Activated CD8-positive, alpha-beta memory T cell treated with anti-CD3 and anti-CD28 coated beads for 4 hours (primary cell): ENCODE measurements around the gene GNL2.
"Not testable (repeated sequence)": the region's sequence is repeated elsewhere in the genome, so short reads cannot be mapped to it uniquely, and the experiment has no call there.

Experiments used
- DNase-seq, 2 donors: peaks; one replicate each; pipeline ENCODE4 v3.0.0-alpha.2; 2020; ENCODE audit warnings: low read depth in 2 of 2

The GNL2 gene

DNA sequence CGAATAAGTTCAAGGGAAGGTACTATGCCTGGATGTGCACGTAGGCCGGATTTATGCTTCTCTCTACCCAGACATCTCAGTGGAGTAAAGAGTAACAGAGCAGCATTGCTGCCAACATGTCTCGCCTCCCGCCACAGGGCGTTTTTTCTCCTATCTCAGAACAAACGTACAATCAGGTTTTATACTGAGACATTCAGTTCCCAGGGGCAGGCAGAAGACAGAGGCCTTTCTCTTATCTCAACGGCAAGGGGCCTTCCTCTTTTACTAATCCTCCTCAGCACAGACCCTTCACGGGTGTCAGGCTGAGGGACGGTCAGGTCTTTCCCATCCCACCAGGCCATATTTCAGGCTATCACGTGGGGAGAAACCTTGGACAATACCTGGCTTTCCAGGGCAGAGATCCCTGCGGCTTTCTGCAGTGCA lies 35.8 kb downstream of the GNL2 start:
- not testable (repeated sequence) for DNase-seq

DNA sequence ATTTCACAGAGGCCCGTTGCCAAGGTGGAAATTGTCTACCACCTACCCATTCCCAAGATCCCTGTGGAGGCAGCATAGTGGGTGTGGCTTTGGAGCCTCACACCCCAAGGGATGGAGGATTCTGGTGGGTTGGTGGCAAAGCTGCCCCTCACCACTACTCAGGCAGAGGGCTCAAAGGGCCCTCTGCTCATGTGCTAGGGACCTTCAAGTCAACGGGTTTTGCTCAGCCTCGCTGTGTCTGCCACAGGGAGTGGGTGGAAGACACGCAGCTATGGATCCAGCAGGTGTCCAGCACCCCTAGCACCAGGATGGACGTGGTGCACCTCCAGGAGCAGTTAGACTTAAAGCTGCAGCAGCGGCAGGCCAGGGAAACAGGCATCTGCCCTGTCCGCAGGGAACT lies 36.7 kb downstream of the GNL2 start:
- no peak for DNase-seq

DNA sequence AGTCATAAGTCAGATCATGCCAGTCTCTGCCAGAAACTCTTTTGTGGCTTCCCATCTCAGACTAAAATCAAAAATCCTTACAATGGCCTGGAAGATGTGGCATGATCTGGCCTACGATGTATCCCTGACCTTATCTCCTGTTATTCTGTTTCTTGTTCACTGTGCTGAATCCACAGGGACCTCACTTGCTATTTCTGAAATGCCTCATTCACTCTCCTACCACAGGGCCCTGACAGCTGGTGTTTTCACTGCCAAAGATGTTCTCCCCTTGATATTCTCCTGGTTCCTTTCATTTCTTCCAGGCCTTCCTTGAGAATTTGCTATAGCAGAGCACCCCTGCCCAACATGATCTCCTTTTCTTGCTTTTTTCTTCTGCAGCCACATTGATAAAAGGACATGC lies 37.3 kb downstream of the GNL2 start:
- no peak for DNase-seq

- no peak for DNase-seq
Observed at GRCh38 chr1:37557402-37557801, 38.3 kb downstream of the GNL2 start.

- DNase-seq = no peak
Observed at GRCh38 chr1:37556712-37557196, 39.0 kb downstream of the GNL2 start, which contains the start of gene DNALI1. Gene DNALI1, plus strand, starts transcription at chr1:37556940. Its CDS starts 55 bp downstream, at chr1:37556995.

DNA sequence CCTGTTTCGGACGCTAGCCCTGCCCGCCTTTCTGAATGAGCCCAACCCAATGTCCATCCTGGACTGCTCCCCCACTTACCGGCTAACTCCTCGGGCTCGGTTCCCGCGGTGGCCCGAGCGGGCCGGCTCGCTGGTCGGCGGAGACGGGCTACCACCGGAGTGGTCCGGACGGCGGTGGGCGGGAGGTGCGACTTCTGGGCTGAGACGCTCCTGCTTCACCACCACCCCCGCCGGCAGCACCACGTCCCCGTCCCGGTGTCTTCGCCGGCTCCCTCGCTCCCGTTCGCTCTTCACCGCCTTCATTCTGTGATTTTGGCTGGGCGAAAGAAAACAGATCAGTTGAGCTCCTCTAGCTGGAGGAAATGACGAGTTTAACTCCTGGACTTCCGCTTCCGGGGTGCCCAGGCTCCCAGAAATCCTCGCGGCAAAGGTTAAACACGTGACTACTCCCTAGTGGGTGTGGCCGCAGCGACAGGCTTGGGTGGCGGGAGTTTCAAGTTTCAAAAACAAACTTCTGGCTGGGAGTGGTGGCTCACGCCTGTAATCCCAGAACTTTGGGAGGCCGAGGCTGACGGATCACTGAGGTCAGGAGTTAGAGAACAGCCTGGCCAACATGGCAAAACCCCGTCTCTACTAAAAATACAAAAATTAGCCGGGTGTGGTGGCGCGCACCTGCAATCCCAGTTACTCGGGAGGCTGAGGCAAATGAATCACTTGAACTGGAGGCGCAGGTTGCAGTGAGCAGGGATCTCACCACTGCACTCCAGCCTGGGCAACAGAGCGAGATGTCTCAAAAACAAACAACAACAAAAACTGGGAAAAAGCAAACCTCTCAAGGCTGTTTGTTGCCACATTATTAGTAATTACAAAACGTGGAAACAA lies 41.6 kb downstream of the GNL2 start, which contains the start of gene SNIP1:
Gene SNIP1 (minus strand): TSS at position 367 of the 882 bp plus-strand sequence. CDS start 64 bp downstream, at position 303.
- DNase-seq = peak; percentile 84 to 87

GRCh38 chr1:37553598-37553926 lies 42.2 kb downstream of the GNL2 start:
- no peak for DNase-seq

DNA sequence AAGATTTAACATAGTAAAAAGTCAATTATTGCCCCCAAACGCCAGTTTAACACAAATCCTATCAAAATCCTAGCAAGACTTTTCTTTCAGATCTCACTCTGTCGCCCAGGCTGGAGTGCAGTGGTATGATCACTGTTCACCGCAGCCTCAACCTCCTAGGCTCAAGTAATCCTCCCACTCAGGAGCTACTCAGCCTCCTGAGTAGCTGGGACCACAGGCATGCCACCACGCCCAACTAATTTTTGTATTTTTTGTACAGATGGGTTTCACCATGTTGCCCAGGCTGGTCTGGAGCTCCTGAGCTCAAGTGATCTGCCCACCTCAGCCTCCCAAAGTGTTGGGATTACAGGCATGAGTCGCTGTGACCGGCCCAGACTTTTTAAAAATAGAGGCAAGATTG lies 46.4 kb downstream of the GNL2 start:
- no peak for DNase-seq

DNA sequence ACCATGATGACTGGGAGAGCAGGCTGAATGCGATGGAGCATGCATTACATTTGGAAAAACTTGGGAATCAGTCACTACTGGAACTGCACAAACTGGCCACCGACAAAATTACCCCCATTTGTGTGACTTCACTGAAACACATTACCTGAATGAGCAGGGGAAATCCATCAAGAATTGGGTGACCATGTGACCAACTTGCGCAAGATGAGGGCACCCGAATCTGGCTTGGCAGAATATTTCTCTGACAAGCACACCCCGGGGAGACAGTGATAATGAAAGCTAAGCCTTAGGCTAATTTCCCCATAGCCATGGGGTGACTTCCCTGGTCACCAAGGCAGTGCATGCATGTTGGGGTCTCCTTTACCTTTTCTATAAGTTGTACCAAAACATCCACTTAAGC lies 50.7 kb downstream of the GNL2 start:
- DNase-seq = no peak

DNA sequence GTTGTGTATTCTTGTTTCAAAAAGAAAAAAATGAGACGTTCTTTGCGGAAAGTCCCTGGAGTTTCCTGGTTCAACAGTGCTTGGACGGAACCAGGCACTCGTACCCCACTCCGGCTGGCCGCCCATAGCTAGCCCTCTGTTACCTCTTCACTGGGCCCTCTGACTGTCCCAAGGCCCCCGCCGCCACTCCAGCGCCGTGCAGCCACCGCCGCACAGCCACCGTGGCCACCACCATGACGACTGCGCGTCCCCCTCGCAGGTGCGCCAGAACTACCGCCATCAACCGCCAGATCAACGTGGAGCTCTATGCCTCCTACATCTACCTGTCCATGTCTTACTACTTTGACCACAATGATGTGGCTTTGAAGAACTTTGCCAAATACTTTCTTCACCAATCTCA lies 51.2 kb downstream of the GNL2 start:
- no peak for DNase-seq

DNA sequence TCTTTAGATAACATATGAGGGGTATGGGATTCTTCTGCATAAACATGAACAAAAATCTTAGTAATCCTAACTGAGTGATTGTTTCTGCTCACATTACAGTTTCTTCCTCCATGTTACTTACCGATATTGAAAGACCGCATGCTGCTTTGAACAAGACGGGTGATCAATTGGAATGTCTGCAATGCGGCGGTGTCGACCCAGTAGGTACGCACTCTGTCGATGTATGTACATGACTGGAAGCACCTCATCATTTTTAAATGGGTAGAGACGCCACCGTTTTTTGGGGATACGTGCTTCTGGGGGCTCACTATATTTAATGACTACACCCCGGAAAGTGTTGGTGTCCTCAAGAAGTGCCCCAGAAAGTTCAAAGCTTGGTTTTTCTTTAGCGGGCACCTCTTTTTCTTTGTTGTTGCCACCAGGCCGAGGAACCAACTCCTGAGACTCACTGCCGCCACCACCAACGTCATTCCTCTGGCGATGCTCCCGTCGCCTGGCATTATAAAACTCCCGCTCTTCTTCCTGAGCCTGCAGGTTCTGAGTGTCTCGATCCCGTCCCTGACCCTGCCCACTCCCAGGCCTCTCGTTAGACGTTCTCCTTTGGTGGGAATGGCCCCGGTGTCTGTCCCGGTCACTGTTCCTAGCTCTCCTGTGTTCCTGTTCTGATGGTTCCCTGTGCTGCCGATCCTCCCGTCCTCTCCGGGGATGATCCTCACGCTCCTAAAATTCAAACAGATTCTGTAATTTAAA lies 55.5 kb downstream of the GNL2 start:
- no peak for DNase-seq

- not testable (repeated sequence) for DNase-seq
Observed at GRCh38 chr1:37539154-37539553, 56.6 kb downstream of the GNL2 start.

DNA sequence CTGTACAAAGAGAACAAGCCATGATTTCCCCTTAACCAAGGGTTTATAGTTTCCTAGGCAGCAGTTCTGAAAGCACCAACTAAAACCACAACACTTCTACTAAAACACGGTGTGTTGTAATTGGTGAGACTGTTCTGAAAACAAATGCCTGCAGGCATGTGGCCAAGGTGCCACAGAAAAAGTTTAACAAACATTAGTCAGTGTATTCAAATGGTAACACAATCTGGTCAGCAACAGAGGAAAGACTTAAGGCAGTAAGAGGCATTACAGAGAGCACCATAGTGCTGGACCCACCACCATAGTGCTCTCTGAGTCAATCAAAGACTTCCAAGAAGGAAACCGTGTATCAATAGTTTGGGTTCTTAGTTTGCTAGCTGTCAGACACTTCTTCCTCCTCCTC lies 58.4 kb downstream of the GNL2 start:
- DNase-seq = no peak

DNA sequence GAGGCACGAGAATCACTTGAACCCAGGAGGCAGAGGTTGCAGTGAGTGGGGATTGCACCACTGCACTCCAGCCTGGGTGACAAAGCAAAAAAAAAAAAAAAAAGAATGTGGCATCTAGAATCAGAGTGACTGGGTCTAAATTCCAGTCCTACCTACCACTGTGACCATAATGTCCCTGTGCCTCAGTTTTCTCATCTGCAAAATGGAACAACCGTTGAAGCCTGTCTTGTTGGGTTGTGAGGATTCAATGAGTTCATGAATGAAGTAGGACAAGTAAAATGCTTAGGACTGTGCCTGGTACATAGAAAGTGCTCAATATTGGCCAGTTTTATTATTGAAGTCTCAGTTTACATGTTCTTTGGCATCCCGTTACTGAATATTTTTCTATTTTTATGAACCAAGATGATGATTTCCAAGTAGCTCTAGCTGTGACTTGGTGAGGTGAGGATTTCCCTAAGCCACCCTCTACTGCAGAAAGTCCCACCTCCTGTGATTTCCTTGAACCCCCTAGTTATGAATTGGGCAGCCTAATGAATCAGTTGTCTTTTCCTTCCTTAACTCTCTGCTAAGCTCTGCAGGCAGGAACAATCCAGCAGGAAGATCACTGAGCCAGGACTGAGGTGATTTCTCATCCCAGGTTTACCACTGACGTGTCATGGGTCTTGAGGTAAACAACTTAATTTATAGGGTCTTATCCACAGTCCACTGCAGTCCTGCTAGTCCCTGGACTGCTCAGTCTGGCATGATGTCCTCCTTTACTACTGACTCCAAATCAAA lies 62.2 kb downstream of the GNL2 start:
- no peak for DNase-seq

DNA sequence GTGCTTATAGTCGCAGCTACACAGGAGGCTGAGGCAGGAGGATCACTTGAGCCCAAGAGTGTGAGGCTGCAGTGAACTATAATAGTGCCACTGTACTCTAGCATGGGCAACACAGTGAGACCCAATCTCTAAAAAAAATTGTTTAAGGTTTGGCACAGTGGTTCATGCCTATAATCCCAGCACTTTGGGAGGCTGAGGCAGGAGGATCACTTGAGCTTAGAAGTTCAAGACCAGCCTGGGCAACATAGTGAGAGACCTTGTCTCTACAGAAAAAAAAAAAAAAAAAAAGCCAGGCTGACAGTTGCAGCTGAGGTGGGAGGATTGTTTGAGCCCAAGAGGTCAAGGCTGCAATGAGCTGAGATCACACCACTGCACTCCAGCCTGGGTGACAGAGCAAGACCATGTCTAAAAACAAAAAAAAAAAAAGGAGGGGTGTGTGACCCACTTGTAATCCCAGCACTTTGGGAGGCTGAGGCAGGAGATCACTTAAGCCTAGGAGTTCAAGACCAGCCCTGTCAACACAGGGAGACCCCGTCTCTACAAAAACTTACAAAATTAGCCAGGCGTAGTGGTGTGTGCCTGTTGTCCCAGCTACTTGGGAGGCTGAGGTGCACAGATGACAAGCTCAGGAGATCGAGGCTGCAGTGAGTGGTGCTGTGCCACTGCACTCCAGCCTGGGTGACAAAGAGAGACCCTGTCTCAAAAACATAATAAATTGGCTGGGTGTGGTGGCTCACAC lies 63.1 kb downstream of the GNL2 start:
- not testable (repeated sequence) for DNase-seq

DNA sequence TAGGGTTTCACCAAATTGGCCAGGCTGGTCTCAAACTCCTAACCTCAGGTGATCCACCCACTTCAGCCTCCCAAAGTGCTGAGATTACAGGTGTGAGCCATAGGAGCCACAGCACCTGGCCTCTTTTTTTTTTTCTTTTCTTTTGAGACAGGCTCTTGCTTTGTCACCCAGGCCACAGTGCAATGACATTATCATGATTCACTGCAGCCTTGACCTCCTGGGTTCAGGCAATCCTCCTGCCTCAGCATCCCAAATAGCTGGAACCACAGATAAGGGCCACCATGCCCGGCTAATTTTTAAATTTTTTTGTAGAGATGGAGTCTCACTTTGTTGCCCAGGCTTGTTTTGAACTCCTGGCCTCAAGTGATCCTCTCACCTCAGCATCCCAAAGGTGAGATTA lies 65.8 kb downstream of the GNL2 start:
- not testable (repeated sequence) for DNase-seq

DNA sequence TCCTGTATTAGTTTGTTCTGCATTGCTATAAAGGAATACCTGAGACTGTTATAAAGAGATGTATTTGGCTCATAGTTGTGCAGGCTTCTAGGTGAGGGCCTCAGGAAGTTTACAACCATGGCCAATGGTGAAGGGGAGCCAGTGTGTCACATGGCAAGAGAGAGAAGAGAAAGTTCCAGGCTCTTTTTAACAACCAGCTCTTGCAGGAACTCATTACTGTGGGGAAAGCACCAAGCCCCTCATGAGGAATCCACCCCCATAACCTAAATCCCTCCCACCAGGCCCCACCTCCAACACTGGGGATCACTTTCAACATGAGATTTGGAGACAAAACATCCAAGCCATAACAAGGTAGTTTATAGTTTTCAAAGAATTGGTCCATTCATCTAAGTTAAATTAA lies 76.1 kb downstream of the GNL2 start:
- DNase-seq = peak in 1 of 2 donors; percentile 12

DNA sequence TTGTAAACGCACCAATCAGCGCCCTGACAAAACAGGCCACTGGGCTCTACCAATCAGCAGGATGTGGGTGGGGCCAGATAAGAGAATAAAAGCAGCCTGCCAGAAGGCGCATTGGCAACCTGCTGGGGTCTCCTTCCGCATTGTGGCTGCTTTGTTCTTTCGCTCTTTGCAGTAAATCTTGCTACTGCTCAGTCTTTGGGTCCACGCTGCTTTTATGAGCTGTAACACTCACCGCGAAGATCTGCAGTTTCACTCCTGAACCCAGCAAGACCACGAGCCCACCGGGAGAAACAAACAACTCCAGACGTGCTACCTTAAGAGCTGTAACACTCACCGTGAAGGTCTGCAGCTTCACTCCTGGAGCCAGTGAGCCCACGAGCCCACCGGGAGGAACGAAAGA lies 76.8 kb downstream of the GNL2 start:
- DNase-seq = peak; percentile 13 to 45

GRCh38 chr1:37518241-37518640 lies 77.5 kb downstream of the GNL2 start:
- DNase-seq = not testable (repeated sequence)

DNA sequence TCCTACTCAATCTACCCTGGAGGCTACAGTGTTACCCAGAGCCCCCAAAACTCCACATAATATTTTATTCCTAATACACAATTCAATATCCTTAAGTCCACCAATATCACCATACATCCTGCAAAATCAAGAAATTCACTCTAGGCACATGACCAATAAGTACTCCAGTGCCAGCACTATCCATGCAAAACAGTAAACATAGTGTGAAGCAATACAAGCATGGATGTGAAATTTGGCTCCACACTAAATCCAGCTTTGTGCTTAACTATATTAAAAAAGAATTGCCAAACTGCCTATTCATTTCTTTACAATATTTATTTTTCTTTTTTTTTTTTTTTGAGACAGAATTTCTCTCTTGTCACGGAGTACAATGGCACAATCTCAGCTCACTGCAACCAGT lies 78.2 kb downstream of the GNL2 start:
- DNase-seq = no peak
